ENCODE results near the gene KISS1.

KISS1 gene

GRCh38 chr1:204217648-204218000 is 21.3 kb upstream of the KISS1 start:
- DNase-seq, result no peak

DNA sequence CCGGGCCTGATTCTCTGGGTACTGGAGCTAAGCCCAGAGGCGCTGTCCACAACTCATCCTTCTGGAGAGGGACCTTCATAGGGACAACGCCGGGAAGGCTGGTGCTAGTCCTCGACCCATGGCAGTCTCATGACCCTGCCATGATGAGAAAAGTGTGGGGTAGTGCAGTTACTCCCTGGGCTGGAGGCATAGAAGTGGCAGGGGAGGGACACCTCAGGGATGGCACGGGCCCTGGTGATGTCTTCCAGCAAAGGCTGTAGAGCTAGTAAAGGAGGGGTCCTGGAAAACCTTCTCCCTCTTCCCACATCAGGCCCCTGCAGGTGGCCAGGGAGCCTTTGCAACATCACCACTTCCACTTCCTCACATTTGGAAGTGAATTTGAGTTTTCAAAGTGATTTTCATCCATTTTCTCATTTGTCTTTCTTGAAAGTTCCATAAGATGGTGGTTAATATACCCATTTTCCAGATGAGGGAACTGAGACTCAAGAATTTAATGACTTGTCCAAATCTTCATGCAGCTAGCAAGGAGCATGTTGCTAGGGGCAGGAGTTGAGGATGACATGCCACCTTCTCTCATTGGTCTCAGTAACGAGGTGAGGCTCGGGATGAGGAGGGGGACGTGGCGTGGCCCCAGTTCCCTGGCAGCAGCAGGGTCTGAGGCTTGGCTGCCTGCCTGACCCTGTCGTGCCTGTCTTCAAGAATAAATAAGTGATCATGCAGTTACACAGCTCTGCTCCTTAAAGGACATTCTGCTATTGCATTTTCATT is 20.8 kb upstream of the KISS1 start:
- no peak for DNase-seq

DNA sequence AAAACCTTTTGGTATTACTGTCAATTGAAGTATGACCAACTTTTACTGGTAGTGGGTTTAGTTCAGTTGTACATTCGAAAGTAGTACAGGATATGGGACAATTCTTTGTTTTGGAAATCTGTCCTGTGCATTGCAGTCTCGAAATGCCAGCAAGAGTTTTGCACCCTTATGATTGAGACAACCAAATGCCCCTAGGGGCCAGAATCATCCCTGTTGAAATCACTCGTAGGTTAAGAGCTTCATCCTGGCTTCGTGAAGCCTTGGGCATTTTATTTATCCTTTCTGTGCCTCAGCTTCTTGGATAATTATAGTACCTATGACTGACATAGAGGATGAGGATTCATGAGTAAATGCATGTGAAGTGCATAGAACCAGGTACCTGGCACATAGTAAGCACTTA is 19.9 kb upstream of the KISS1 start:
- no peak for DNase-seq

GRCh38 chr1:204213668-204214662 is 17.7 kb upstream of the KISS1 start, which contains the start of gene GOLT1A:
Gene GOLT1A (minus strand): TSS chr1:204213988. CDS start chr1:204213906, 82 bp downstream.
- DNase-seq, result no peak

GRCh38 chr1:204212715-204213114 is 16.4 kb upstream of the KISS1 start:
- DNase-seq, result no peak

DNA sequence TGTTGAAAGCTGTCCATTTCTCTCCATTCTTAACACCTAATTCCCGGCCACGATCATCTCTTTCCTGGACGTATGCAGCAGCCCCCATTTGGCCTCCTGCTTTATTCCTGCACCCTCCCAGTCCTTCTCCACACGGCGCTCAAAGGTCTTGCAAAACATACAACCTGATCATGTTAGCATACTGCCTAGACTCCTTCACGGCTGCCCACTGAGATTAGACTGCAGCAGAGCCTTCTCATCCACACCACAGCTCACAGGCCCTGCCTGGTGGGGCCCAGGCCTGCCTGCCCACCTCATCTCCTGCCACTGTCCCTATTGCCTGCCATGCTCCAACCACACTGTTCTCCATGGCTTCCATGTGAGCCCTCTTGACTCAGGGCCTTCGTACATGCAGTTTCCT is 14.8 kb upstream of the KISS1 start:
- no peak for DNase-seq

- peak; percentile 39 for DNase-seq
These were observed 10.9 kb upstream of the KISS1 start for GRCh38 chr1:204207136-204207616.

DNA sequence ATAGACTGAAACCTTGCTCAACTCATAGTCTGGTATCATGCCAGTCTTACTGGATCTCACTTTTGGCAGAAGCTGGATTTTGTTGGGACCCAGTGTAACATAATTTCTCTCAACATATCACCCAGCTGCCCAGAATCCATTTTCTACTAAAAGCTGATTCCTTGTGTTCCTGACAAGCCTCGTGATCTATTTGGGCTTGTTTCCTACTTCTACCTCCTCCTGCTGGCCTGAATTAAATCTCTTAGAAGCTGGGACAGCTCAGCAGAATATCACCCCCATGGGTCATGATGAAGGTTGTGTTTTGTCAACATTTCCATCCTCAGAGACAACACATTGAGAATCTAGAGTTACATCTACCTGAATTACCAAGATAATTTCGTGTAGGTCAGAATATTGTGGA is 9.8 kb upstream of the KISS1 start:
- no peak for DNase-seq

- DNase-seq, result no peak
These were observed 9.2 kb upstream of the KISS1 start for GRCh38 chr1:204205486-204205885.

DNA sequence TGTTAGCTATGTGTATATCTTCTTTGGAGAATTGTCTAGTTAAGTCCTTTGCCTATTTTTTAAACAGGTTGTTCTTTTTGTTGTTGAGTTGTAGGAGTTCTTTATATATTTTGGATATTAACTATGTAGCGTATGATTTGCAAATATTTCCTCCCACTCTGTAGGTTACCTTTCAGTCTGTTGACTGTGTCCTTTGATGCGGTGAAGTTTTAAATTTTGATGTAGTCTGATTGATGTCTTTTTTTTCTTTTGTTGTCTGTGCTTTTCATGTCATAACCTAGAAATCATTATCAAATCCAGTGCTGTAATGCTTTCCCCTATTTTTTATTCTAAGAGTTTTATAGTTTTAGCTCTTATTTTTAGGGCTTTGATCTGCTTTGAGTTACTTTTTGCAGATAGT is 8.7 kb upstream of the KISS1 start:
- DNase-seq, result no peak

DNA sequence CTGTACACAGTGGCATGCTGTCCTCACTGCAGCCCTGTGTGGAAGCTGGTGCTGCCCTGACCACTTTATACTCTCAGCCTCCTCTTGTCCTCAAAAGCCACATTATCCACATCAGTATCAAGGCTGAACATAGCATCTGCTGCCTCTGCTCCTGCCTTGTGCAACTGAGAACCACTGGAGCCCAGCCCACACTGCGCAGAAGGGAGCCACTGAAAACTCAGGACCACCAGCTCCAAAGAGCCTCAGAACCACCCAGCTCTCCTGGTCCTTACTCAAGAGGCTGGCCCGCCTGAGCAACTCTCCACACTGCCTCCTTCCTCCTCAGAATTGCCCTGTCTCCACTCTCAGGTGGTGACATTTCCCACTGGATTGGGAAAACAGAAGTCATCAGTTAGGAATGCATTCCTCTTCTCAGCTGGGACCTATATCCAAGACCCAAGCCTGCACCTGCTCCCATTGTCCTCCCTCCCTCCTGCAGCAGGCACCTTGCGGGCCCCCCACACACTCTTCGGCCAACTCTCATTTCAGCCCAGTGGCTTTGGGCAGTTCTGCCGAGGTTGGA is 7.0 kb upstream of the KISS1 start:
- no peak for DNase-seq

GRCh38 chr1:204202481-204202880 is 6.2 kb upstream of the KISS1 start:
- DNase-seq, result no peak

DNA sequence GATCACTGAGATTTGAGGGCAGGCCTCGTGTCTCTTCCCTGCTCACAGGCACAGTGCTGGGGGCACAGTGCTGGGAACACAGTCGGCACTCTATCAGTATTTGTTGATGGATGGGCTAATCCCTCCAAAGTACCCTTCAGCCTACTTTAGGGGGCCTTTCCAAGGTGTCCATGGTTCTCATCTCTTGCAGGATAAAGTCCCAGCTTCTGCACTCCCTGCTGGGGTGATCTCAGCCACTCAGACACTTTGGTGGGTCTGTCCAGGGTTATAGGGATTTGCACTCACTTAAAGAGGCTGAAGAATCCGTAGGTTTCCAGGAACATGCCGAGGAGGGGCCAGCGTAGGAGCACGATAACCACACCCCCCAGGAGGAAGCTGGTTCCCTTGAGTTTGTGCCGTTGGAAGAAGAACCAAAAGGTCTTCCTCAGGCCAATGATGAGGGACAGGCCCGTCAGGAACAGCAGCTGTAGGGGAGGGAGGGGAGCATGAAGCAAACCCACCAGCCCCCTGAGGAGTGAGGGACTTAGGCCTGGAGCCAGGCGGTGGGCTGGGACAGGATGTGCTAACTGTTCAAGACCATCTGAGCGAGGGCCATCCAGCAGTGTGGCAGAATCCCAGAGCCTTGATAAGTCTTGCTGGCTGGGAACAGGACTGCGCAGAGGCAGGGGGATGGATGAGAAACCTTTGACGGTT is 5.2 kb upstream of the KISS1 start:
- no peak for DNase-seq

- DNase-seq, result no peak
These were observed 3.3 kb upstream of the KISS1 start for GRCh38 chr1:204199579-204199978.

- no peak for DNase-seq
These were observed 2.4 kb upstream of the KISS1 start for GRCh38 chr1:204198348-204199340.

DNA sequence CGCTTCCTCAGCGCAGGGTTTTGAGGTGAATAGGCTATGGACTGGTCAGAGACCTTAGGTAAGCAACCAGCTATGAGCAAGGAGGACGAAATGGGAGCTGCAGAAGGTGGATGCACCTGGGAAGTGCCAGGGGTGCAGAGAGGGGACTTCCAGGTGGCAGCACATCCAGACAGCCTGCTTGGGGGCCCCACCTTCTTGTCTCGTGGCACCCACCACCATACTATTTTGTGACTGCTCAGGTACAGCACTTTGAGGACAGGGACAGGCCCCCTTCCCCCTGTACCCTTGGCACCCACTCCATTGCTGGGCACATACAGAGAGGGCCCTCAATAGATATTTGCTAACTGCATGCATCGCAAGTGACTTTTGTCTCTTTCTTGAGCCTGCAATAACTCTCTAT is 777 bp upstream of the KISS1 start:
- DNase-seq, result no peak

- DNase-seq, result no peak
These were observed 1.5 kb downstream of the KISS1 start for GRCh38 chr1:204194771-204195170.

- no peak for DNase-seq
These were observed 2.2 kb downstream of the KISS1 start for GRCh38 chr1:204194080-204194479.

- no peak for DNase-seq
These were observed 3.5 kb downstream of the KISS1 start for GRCh38 chr1:204192589-204193352.

DNA sequence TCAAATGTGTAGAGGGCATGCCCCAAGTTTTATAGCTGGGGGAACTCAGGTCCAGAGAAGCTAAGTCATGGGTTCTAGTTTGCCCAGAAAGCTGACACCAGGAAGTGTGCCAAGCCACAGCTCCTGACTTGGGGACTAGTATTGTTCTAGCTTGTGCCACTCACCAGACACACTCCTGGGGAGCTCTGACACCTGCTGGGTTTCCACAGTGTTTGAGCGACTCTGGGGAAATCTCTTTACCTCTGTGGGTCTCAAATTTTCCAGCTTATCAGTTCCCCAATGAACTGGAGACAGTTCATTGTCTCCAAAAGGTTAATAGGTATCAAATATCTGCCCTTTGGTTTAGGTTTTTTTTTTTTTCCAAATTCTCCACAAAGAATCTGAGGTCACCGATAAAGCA is 4.2 kb downstream of the KISS1 start:
- DNase-seq, result no peak

DNA sequence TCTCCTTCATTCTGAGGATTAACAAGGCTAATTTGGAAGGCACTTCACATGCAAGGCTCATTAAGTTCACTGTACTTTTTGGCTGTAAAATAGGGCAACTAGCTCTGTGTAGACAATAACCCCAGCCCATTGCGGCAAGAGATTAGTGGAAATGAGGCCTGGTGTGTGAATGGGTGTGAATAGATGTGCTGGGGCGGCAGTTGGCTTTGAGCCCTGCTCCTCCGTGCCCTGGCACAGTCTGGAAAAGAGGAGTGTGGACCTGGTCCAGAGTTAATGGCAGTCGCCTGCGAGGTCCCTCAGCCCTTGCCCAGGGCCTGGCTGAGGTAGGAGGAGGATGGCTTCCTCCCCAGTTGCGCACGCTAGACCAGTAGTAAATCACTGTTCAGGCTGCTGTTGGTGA is 4.8 kb downstream of the KISS1 start:
- DNase-seq, result no peak
